Muscle of back (tissue), 11 donors: Measurements from ENCODE around the gene HPGDS. TPM values are rescaled to one million over a fixed set of nuclear protein-coding genes. Genes with fewer than 3 reads are reported as not detected.
"Not testable (repeated sequence)": the region's sequence is repeated elsewhere in the genome, so short reads cannot be mapped to it uniquely, and the experiment has no call there.

Experiments
- DNase-seq, 3 donors: peaks; one replicate each; pipeline versions ENCODE4 v3.0.0 to v3.0.0-alpha.2; 2013
- polyA plus RNA-seq, 10 donors: library from polyadenylated mRNA; unstranded; fragments of 120-200 nt; gene quantifications; one replicate each; pipeline ENCODE4 v1.2.1, GENCODE V29; 2013; ENCODE audit not compliant: insufficient read length in 10 of 10

HPGDS gene
- polyA plus RNA-seq, 10 donors, result 5.2 to 11.7 (median 8.9) TPM

- DNase-seq, result peak in 1 of 3 donors; percentile 76
These were observed 16.6 kb upstream of the HPGDS start for GRCh38 chr4:94359221-94359620.

DNA sequence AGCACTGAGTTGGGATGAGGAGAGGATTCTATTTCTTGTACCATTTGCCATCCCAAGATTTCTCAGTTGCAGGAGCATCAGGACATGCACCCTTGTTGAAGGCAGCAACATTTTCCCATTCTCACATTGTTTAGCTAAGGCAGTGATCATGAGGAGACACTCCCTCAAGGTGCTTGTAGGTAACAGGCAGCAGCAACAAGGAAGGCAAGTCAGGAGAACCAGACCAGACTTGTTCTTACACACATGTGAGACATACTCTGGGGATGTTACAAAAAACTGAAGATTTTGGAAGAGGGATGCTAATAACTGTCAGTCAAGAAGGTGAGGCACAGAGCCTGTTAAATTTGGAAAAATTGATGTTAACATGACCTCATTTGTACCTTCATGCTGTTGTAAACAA, 15.5 kb upstream of the HPGDS start:
- no peak for DNase-seq

GRCh38 chr4:94357624-94358023, 15.0 kb upstream of the HPGDS start:
- DNase-seq, result no peak

GRCh38 chr4:94356444-94356843, 13.8 kb upstream of the HPGDS start:
- no peak for DNase-seq

GRCh38 chr4:94354474-94354896, 11.8 kb upstream of the HPGDS start:
- peak in 2 of 3 donors; percentile 65 to 81 for DNase-seq

DNA sequence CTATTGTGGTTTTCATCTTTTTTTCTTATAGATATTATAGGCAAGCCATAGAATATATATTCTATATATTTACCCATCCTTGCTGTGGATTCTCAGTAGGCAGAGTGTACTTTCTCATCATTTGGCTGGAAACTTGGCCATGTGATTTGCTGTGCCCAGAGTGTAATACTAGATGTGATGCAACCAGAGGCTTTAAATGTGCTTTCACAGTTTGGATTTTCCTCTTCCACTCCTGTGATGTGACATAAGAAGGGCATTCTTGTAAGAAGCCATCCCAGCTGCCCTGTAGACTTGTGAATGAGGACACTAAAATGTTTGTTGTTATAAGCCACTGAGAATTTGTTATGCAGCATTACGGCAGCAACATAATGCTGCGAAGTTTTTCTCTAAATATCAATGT, 10.4 kb upstream of the HPGDS start:
- DNase-seq, result no peak

- no peak for DNase-seq
These were observed 9.5 kb upstream of the HPGDS start for GRCh38 chr4:94352163-94352562.

DNA sequence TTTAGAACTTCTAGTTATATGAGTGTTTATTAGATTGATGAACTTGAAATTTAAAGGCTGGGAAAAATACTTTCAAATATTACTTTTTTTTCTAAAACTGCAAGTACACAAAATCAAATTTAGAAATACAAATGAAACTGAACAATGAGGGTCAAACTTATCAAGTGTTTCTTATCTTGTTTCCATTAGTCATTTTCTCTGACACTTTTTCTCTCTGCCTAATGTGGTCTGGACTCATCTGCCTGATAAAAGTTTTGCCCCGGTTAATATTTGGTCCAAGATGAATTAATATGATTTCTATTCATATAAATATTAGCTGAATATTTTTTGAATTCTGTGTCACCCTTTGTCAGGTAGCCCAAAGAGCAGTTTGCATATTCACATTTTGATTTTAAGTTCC, 8.7 kb upstream of the HPGDS start:
- DNase-seq, result no peak

GRCh38 chr4:94350095-94350494, 7.5 kb upstream of the HPGDS start:
- DNase-seq, result no peak

GRCh38 chr4:94349193-94349592, 6.6 kb upstream of the HPGDS start:
- DNase-seq, result peak in 1 of 3 donors; percentile 54

DNA sequence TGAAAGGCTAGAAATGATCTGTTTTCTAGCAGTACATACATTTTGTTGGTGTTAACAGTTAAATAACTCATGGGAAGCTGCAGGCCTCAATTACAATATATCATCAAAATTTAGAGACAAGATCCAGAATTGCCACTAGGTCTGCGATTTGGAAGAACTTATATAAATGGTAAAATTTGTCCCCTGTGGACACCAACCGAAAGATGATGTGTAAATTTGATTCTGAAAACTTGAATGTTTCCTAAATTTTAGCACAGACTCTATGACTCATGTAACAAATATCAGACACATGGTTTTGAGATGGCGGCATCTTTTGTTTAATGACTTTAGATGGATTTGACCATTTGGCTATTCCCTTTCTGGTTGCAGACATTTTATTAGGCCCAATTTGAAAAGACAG, 6.0 kb upstream of the HPGDS start:
- peak in 1 of 3 donors; percentile 69 for DNase-seq

- peak in 1 of 3 donors; percentile 37 for DNase-seq
These were observed 3.9 kb upstream of the HPGDS start for GRCh38 chr4:94346541-94346940.

DNA sequence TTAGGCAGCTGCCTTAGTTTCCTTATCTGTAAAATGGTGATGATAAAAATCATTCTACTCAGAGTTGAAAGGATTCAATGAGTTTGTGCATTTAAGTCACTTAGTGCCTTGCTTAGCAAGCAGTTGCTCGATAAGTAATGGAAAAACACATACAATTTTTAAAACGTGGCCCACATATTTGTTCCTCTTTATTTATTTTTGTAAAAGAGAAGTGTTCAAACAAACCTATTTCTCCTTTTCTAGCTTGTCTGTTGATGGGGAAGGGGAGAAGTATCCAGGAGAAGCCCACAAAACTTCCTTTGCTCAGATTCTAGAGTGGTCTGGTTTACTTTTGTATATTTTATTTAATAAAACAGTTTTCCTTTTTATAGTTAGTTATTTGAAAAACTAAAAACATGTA, 3.3 kb upstream of the HPGDS start:
- DNase-seq, result no peak

- DNase-seq, result peak in 1 of 3 donors; percentile 39
These were observed 2.6 kb upstream of the HPGDS start for GRCh38 chr4:94345266-94345665.

DNA sequence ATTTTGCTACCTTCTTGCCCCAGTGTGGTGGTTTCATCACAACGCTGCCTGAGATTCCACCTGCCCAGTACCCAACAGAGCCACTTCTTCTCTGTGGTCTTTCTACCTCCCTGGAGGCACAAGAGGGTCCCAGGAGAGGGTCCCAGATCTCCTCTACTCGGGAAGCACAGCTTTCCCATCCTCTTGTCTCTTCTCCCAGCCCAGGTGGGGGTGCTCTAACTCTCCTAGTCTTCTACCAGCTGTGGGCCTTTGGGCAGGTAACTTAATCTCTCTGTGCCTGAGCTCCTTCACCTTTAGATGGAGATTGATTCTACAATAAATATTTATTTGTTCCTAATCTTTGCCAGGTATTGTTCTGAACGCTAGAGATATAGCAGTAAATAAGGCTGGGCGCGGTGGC, 1.8 kb upstream of the HPGDS start:
- DNase-seq, result no peak

GRCh38 chr4:94341481-94342370, 910 bp downstream of the HPGDS start:
- DNase-seq, result peak in 1 of 3 donors; percentile 76

DNA sequence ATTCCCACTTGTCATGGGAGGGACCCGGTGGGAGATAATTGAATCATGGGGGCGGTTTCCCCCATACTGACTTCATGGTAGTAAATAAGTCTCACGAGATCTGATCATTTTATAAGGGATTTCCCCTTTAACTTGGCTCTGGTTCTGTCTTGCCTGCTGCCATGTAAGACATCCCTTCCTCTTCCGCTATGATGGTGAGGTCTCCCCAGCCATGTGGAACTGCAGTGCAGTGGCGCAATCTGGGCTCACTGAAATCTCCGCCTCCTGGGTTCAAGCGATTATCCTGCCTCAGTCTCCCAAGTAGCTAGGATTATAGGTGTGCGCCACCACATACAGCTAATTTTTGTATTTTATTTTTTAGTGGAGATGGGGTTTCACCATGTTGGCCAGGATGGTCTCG, 2.9 kb downstream of the HPGDS start:
- no peak for DNase-seq

GRCh38 chr4:94338681-94339351, 3.8 kb downstream of the HPGDS start:
- DNase-seq, result no peak

DNA sequence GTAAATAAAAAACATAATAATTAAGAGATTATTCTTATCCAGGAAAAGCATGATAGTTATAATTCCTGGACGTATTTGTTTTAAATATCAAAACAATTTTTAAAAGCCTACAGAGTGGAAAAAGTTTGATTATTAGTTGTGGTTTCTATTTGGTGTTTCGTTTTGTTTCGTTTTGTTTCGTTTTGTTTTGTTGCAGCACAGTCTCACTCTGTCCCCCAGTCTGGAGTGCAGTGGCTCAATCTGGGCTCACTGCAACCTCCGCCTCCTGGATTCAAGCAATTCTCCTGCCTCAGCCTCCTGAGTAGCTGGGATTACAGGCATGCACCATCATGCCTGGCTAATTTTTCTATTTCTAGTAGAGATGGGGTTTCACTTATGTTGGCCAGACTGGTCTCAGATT, 5.8 kb downstream of the HPGDS start:
- DNase-seq, result not testable (repeated sequence)

- no peak for DNase-seq
These were observed 6.3 kb downstream of the HPGDS start for GRCh38 chr4:94336303-94336702.

DNA sequence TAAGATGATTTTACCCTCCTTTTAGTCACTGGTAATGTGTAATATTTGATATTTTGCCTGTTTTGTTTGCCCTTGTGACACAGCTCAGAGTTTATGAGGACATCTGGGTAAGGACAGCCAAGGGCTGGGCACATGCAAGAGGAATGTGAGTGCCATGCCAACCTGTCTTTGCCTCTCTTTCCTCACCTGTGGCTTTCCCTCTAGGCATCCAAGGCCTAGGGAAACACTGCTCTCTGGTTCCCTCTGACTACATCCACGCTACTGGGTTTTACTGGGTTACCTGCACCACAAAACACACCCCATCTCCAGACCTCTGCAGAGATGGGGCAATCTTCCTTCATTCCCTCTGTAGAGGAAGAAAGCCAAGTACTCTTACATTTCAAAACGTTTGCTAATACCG, 7.7 kb downstream of the HPGDS start:
- no peak for DNase-seq

GRCh38 chr4:94334476-94334875, 8.2 kb downstream of the HPGDS start:
- DNase-seq, result peak; percentile 73 to 90 (median 79)

DNA sequence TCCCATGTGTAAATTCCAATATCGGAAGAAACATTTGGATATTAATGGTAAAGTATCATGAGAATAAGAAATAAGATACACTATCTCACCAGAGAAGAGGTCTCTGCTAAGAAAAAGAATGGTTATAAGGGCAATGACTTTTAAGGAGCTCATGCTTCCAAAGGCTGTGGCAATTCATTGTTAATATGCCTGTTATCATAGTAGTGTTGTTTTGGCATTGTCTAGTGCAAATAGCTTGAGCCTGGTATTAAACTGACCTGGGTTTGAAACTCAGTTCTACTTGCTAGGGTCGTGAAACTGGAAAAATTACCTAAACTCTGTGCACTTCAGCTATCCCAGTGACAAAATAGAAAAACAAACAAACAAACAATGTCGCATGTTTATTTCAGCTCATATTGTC, 8.8 kb downstream of the HPGDS start:
- DNase-seq, result no peak
